OCI-LY1 (cell line): ENCODE data around the gene C3orf18.

ENCODE experiments used
- CTCF ChIP-seq: fragments of 200-600 bp; sonication (generic), shearing (Covaris generic); IDR thresholded peaks from 2 replicates; pipeline ENCODE4 v1.5.1; 2017; ENCODE audit warnings: mild to moderate bottlenecking, antibody characterized with exemption, low read length, moderate library complexity, mixed read lengths
- EZH2 ChIP-seq: fragments of 200-600 bp; sonication (generic), shearing (Covaris generic); IDR thresholded peaks from 2 replicates; pipeline ENCODE4 v1.8.0; 2017; ENCODE audit warnings: borderline replicate concordance, mixed run types, mild to moderate bottlenecking, antibody characterized with exemption, low read length, moderate library complexity, mixed read lengths

GRCh38 chr3:50567011-50567385, 549 bp downstream of the C3orf18 start:
- TF ChIP-seq EZH2 (no peak), CTCF (no peak)
